Suprapubic skin (tissue), 4 donors: ENCODE data around the gene MED15. TPM values are rescaled to one million over a fixed set of nuclear protein-coding genes. Genes with fewer than 3 reads are reported as not detected.

Experiments used
- DNase-seq, 2 donors: peaks; one replicate each; pipeline ENCODE4 v3.0.0-alpha.2; 2019; ENCODE audit warnings: low spot score in 2 of 2
- H3K27ac ChIP-seq: fragments of 200-600 bp; sonication (generic); one replicate; pipeline ENCODE4 v1.5.1; 2019
- H3K27me3 ChIP-seq: fragments of 200-600 bp; sonication (generic); one replicate; pipeline ENCODE4 v1.5.1; 2019
- H3K36me3 ChIP-seq: fragments of 200-600 bp; sonication (generic); one replicate; pipeline ENCODE4 v1.5.1; 2019
- H3K4me1 ChIP-seq: fragments of 200-600 bp; sonication (generic); one replicate; pipeline ENCODE4 v1.5.1; 2019
- H3K4me3 ChIP-seq: fragments of 200-600 bp; sonication (generic); one replicate; pipeline ENCODE4 v1.5.1; 2019; ENCODE audit warnings: mild to moderate bottlenecking
- H3K9me3 ChIP-seq: fragments of 200-600 bp; sonication (generic); one replicate; pipeline ENCODE4 v1.5.1; 2019
- EP300 ChIP-seq: sonication (generic); formaldehyde crosslinking; IDR thresholded peaks from one replicate; pipeline ENCODE4 v1.6.1; 2017; ENCODE audit warnings: antibody characterized with exemption
- POLR2A ChIP-seq, 2 donors: fragments of 450-650 bp; IDR thresholded peaks; one replicate each; pipeline ENCODE4 v1.6.1; 2017; ENCODE audit warnings: antibody characterized with exemption in 2 of 2, mild to moderate bottlenecking in 2 of 2, moderate library complexity in 2 of 2
- POLR2AphosphoS5 ChIP-seq, 3 donors: sonication (generic); formaldehyde crosslinking; IDR thresholded peaks; one replicate each; pipeline ENCODE4 v1.6.1; 2017; ENCODE audit warnings: antibody characterized with exemption in 3 of 3
- WGBS: methylation state at CpG from one replicate; pipeline ENCODE4 v1.1.5; 2018; 5-methylcytosine and 5-hydroxymethylcytosine counted together
- total RNA-seq, 4 donors: library from RNA; depleted of rRNA; stranded (reverse); fragments of >200 nt; gene quantifications; one replicate each; pipeline ENCODE4 v1.1.0, GENCODE V29; 2016
- TF ChIP-seq, protein P1 (sequence below), 2 donors: fragments of 200-600 bp in 1 of 2; fragments of 450-650 bp in 1 of 2; sonication (generic) in 1 of 2; IDR thresholded peaks; one replicate each; pipeline ENCODE4 v1.5.1; 2016 to 2019; ENCODE audit warnings: antibody characterized with exemption in 2 of 2, mild to moderate bottlenecking in 1 of 2, moderate library complexity in 1 of 2

MED15 gene
- total RNA-seq, 4 donors from 2014 or later = 59.8 to 163 (median 70.8) TPM

DNA sequence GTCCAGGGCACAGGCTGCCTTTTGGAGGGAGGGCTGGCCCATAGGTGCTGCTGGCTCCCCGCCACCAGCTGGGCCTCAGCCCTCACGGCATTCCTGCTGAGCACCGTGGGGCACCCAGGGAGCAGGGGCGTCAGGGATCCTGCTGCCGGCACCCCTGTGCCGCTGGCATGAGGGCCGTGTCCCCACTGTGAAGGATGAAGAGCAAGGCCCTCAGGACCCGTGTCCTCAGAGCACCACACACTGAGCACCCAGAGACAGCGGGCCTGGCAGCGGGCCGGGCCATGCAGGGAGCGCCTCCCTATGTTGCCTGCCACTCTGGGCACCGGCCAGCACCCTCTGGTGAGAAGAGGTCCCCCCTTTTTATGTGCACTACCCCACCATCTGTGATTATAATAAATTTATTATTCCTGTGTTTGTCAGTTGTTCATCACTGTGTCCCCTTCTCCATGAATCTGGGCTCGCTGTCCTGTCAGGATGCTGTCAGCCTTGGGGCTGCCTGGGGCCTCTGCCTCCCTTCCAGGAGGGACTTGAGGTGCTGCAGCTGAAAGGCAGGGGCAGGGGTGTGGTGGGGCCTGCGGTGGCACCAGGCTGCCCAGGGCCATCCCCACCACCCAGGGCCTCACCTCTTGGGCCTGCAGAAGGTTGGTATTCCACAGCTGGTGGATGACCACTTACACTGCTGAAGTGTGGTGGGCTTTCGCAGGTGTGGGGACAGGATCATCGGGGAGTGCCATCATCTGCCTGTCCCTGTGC lies 80.0 kb downstream of the MED15 start:
- peaks cover 52% of the 10 kb centered on the region for H3K36me3 ChIP-seq
- peaks cover 54% of the 10 kb centered on the region for H3K4me1 ChIP-seq

DNA sequence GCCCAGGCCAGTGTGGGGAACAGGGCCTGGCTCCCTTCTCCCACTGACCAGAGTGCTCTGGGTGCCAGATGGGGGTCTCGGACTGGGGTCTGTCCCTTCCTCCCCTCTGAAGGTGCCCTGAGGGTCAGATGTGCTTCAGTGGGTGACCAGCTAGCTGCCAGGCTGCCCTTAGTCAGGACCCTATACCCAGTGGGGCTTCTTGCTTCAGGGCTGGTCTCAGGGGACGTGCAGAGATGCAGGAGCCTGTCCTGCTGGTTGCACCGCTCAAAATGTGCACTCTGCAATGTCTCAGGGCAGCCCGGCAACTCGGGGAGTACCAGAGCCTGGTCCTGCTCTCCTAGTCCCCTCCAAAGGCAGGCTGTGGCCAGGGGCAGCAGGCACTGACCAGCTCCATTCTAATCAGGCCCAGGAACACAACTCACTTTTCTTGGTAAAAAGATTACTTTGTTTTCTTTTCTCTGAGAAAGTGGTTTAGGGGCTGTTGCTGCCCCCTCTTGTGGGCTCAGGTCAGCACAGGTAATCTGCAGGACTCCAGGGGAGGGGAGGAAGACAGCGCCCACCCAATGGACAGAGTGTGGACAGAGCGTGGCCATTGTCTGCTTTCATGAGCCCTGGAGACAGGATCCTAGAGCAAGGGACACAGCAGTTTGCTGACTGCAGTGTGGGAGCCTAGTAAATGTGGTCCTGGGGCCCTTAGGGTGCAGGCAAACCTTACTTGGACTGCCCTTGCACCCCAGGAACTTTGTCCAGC lies 80.9 kb downstream of the MED15 start:
- H3K27ac ChIP-seq = no peak overlapping the region
- TF ChIP-seq, protein P1, sequence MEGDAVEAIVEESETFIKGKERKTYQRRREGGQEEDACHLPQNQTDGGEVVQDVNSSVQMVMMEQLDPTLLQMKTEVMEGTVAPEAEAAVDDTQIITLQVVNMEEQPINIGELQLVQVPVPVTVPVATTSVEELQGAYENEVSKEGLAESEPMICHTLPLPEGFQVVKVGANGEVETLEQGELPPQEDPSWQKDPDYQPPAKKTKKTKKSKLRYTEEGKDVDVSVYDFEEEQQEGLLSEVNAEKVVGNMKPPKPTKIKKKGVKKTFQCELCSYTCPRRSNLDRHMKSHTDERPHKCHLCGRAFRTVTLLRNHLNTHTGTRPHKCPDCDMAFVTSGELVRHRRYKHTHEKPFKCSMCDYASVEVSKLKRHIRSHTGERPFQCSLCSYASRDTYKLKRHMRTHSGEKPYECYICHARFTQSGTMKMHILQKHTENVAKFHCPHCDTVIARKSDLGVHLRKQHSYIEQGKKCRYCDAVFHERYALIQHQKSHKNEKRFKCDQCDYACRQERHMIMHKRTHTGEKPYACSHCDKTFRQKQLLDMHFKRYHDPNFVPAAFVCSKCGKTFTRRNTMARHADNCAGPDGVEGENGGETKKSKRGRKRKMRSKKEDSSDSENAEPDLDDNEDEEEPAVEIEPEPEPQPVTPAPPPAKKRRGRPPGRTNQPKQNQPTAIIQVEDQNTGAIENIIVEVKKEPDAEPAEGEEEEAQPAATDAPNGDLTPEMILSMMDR (IDR thresholded peaks at IDR 0.05) = no peak
- TF ChIP-seq POLR2A (IDR thresholded peaks at IDR 0.05) (no peak), EP300 (no peak), POLR2AphosphoS5 (IDR thresholded peaks at IDR 0.05) (no peak)
- no peak for DNase-seq
- 84% methylated on average over 3 of the region's 7 CpGs for WGBS
- peaks cover 43% of the 10 kb centered on the region for H3K36me3 ChIP-seq
- no peak overlapping the region for H3K4me3 ChIP-seq
- H3K9me3 ChIP-seq = no peaks in the 10 kb centered on the region
- H3K27me3 ChIP-seq = no peaks in the 10 kb centered on the region
- peaks cover 54% of the 10 kb centered on the region for H3K4me1 ChIP-seq

More for the DNA sequence above, 80.0 kb downstream of the MED15 start:
- no peak for TF ChIP-seq POLR2AphosphoS5 (IDR thresholded peaks at IDR 0.05)
- no peak for TF ChIP-seq EP300
- TF ChIP-seq, protein P1 (IDR thresholded peaks at IDR 0.05) = no peak
- TF ChIP-seq POLR2A (IDR thresholded peaks at IDR 0.05) = no peak
- Histone ChIP-seq H3K4me3 (no peak overlapping the region), H3K27me3 (no peaks in the 10 kb centered on the region), H3K9me3 (no peaks in the 10 kb centered on the region), H3K27ac (no peak overlapping the region)
- DNase-seq = no peak
- 74% methylated on average over 8 of the region's 17 CpGs for WGBS

DNA sequence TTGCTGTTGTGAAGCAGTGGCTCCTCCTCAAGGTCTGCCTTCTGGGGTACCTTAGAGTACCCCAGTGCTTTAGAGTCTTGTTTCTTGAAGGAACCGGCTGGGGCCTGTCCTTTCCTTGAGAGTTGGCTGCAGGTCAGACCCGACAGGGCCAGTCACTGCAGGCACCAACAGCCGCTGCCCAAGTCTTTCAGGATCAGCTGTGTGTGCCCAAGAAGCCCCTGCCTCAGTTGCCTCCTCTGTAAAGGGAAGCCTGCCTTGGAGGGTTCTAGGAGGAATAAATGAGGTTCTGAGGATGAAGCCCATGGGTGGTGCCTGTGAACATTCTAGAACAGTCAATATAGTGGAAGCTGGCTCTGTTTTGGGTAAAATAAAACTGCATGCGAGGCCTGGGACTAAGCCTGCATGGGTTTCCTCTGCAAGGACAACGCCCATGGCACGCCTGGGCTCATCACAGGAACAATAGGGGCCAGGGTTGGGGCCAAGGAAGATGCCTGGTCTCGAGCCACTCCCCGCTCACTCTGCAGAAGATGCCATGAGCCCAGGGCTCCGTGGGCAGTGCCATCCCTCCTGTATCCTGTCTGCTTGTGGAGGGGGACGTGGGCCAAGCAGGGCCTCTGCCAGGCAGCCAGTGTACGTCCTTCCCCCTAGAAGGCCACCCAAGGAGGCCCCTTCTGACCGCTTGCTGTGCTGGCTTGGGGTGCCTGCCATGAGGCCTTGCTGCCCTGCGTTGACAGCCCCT lies 81.6 kb downstream of the MED15 start:
- WGBS = 36% methylated on average over 7 of the region's 13 CpGs
- Histone ChIP-seq H3K27ac (no peak overlapping the region), H3K36me3 (peaks cover 36% of the 10 kb centered on the region), H3K9me3 (no peaks in the 10 kb centered on the region), H3K4me1 (peaks cover 54% of the 10 kb centered on the region), H3K27me3 (no peaks in the 10 kb centered on the region), H3K4me3 (no peak overlapping the region)
- no peak for TF ChIP-seq POLR2A (IDR thresholded peaks at IDR 0.05)
- TF ChIP-seq, protein P1 (IDR thresholded peaks at IDR 0.05) = no peak
- no peak for TF ChIP-seq POLR2AphosphoS5 (IDR thresholded peaks at IDR 0.05)
- TF ChIP-seq EP300 = no peak
- DNase-seq = no peak

DNA sequence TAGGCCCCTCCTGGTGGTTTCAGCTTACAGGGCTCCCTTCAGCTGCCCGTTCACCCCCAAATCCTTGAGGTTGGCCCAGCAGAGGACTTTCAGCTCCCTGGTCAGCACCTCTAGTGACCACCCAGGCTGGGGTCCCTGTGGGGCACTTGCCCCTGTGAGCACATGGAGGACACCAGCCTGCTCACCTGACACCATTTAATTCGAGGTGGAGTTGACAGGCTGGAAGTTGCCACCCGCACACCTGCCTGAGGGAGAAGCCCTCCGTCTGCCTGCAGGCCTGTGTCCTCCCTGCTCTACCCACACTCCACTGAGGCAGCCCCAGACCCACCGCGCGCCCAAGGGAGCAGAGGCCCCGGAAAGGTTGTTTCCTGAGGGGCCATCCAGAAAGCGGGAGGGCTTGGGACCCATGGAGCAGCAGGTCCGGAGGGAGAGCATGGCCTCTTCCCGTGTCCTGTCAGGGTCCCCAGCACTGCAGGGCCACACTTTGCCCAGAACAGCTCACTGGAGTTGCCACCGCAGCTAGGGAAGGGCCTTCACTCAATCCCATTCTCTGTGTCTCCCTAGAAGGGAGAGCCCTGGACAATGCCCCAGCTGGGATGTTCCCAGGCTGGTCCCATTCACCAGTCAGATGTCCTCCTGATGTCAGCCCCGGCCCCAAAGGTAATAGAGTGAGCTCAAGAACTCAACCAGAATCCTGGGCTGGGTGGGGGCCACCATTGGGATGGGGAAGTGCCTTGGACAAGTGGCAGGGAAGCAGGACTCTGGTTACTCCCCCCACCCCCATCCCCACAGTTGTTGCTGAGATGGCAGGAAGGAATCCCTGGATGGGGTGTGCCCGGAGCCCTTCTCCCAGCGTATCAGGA lies 82.4 kb downstream of the MED15 start:
- TF ChIP-seq, protein P1 (IDR thresholded peaks at IDR 0.05) = no peak
- TF ChIP-seq POLR2A (IDR thresholded peaks at IDR 0.05) (no peak), POLR2AphosphoS5 (IDR thresholded peaks at IDR 0.05) (no peak)
- no peaks in the 10 kb centered on the region for H3K9me3 ChIP-seq
- WGBS = 78% methylated on average over 11 of the region's 15 CpGs
- H3K27me3 ChIP-seq = no peaks in the 10 kb centered on the region
- H3K4me3 ChIP-seq = no peak overlapping the region
- peaks cover 28% of the 10 kb centered on the region for H3K36me3 ChIP-seq
- no peak for DNase-seq
- H3K27ac ChIP-seq = no peak overlapping the region
- peaks cover 53% of the 10 kb centered on the region for H3K4me1 ChIP-seq
